Fibroblast of villous mesenchyme (primary cell): ENCODE data around the gene PHOX2A. TPM values are rescaled to one million over a fixed set of nuclear protein-coding genes. Genes with fewer than 3 reads are reported as not detected.
A peak's percentile ranks its signal among the peaks of the same experiment; 100 is the strongest.

Experiments
- DNase-seq: peaks from one replicate; pipeline ENCODE4 v3.0.0-alpha.2; 2010; ENCODE audit warnings: low read depth
- H3K4me3 ChIP-seq: 2 replicates; pipeline ENCODE4 v1.5.1; 2011; ENCODE audit warnings: low read depth, mild to moderate bottlenecking, low read length
- CTCF ChIP-seq: IDR thresholded peaks from 2 replicates; pipeline ENCODE4 v1.5.1; 2012; ENCODE audit warnings: low read depth, mild to moderate bottlenecking, low read length; ENCODE audit not compliant: insufficient read depth
- total RNA-seq: library from RNA; depleted of rRNA; stranded (reverse); fragments of >200 nt; gene quantifications from 2 replicates; pipeline ENCODE4 v1.2.3, GENCODE V29; 2012

PHOX2A gene
- total RNA-seq, 1 donor = not detected

GRCh38 chr11:72265951-72266350 is 22.0 kb upstream of the PHOX2A start:
- TF ChIP-seq CTCF = no peak
- no peak for DNase-seq
- no peak overlapping the region for H3K4me3 ChIP-seq

GRCh38 chr11:72263361-72263760 is 19.4 kb upstream of the PHOX2A start:
- TF ChIP-seq CTCF = no peak
- peak; percentile 51 for DNase-seq
- H3K4me3 ChIP-seq = no peak overlapping the region

- no peak for DNase-seq
- no peak for TF ChIP-seq CTCF
- H3K4me3 ChIP-seq = no peak overlapping the region
Measured at GRCh38 chr11:72260574-72260973, 16.6 kb upstream of the PHOX2A start.

GRCh38 chr11:72259490-72259889 is 15.5 kb upstream of the PHOX2A start:
- no peak for TF ChIP-seq CTCF
- H3K4me3 ChIP-seq = no peak overlapping the region
- DNase-seq = no peak

GRCh38 chr11:72257570-72257969 is 13.6 kb upstream of the PHOX2A start:
- H3K4me3 ChIP-seq = no peak overlapping the region
- no peak for DNase-seq
- TF ChIP-seq CTCF = no peak

GRCh38 chr11:72254299-72254993 is 10.5 kb upstream of the PHOX2A start:
- no peak for TF ChIP-seq CTCF
- DNase-seq = no peak
- no peak overlapping the region for H3K4me3 ChIP-seq

GRCh38 chr11:72253392-72253791 is 9.4 kb upstream of the PHOX2A start:
- TF ChIP-seq CTCF = no peak
- no peak for DNase-seq
- H3K4me3 ChIP-seq = no peak overlapping the region
